Right cardiac atrium (tissue), 5 donors: Measurements from ENCODE around the gene UBA7. TPM values are rescaled to one million over a fixed set of nuclear protein-coding genes. Genes with fewer than 3 reads are reported as not detected.
"Not testable (repeated sequence)": the region's sequence is repeated elsewhere in the genome, so short reads cannot be mapped to it uniquely, and the experiment has no call there.

Experiments used
- ATAC-seq, 2 donors: fragments of 200-7000 bp; cut with Tn5 transposase; one replicate each; pipeline versions ENCODE4 v1.8.0 to v1.9.1; 2020; ENCODE audit warnings: moderate library complexity in 2 of 2, mild to moderate bottlenecking in 1 of 2
- DNase-seq, 3 donors: peaks; one replicate each; pipeline ENCODE4 v3.0.0-alpha.2; 2020
- H3K27ac ChIP-seq: one replicate; pipeline ENCODE4 v1.5.1; 2013; ENCODE audit warnings: mild to moderate bottlenecking, low read length, control low read depth, moderate library complexity
- H3K27me3 ChIP-seq: one replicate; pipeline ENCODE4 v1.6.1; 2013; ENCODE audit not compliant: control insufficient read depth, insufficient read depth
- H3K4me1 ChIP-seq: one replicate; pipeline ENCODE4 v1.6.1; 2013; ENCODE audit warnings: low read length; ENCODE audit not compliant: control insufficient read depth, insufficient read depth
- H3K4me3 ChIP-seq: one replicate; pipeline ENCODE4 v1.5.1; 2013; ENCODE audit warnings: low read length, control low read depth
- H3K9me3 ChIP-seq: one replicate; pipeline ENCODE4 v1.6.1; 2013; ENCODE audit warnings: low read length; ENCODE audit not compliant: control insufficient read depth
- WGBS: extraction: QIAGEN DNeasy Blood & Tissue Kit; methylation state at CpG from one replicate; pipeline ENCODE4 v1.1.7; 2013; 5-methylcytosine and 5-hydroxymethylcytosine counted together
- intact Hi-C, 4 donors: fragments of 100-400 bp; cut with DNase I; formaldehyde crosslinking; loops; one replicate each; pipeline versions ENCODE4 v1.11.0 to v1.14.0; 2022 to 2023
- polyA plus RNA-seq: library from polyadenylated mRNA; stranded (reverse); fragments of 200-250 nt; gene quantifications from one replicate; pipeline ENCODE4 v1.2.3, GENCODE V29; 2013
- total RNA-seq, 4 donors: library from RNA; stranded (reverse); fragmentation: NEBNext Ultra II Directional; extraction: Animal tissue kit (Norgen Biotek cat#: 25700); gene quantifications; one replicate each; pipeline ENCODE4 v1.2.1, GENCODE V29; 2021
- donor health status: healthy with polysubstance abuse.
- donor health status: DM: no; HTN: yes; CAD: no.
- donor health status: DM: no; HTN: no; CAD: no.
- donor health status: DM: no; HTN: yes; CAD: no; lungs with severe emphysema.
- donor health status: DM: yes; HTN: yes; CAD: no.

Gene UBA7
- total and polyA plus RNA-seq, 5 donors = 25.1 to 40.5 (median 36.8) TPM

DNA sequence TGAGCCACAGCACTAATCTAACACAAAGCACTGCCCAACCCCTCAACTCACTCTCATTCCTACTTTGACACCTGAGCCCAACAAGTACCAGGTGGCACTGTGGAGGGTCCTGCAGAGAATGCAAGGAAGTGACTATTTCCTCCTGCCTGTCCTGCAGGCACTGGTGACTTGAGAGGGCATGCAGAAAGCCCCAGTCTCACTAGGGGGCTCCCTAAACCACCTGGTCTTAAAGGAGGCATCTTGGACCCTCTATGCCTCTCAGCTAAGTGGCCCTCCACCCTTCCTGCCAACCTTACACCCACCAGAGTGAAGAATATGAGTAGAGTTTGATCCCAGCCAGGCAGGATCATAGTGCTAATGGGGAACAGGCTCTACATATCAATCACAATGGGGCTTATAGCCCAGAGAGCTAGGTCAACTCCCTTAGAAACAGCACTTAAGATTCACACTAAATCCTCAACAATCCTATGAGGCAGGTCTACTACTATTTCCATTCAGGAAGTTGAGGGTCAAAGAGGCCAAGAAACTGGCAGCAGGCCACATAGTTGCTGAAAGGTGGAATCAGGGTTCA lies 27.5 kb upstream of the UBA7 start:
- no peaks in the 10 kb centered on the region for H3K9me3 ChIP-seq
- H3K4me1 ChIP-seq = peaks cover 4% of the 10 kb centered on the region
- DNase-seq = no peak
- H3K27ac ChIP-seq = no peak overlapping the region
- intact Hi-C loops = loop anchor here in 2 of 4 donors (5.0 kb wide), 2 partner anchors 39 to 66 kb away; partner anchors contain the start of gene INKA1 (in 1 of the 2)
- no peak overlapping the region for H3K4me3 ChIP-seq
- no peak for ATAC-seq
- H3K27me3 ChIP-seq = no peaks in the 10 kb centered on the region

GRCh38 chr3:49840388-49840787 lies 26.6 kb upstream of the UBA7 start:
- DNase-seq (no peak), ATAC-seq (no peak)
- Histone ChIP-seq H3K4me1 (peaks cover 4% of the 10 kb centered on the region), H3K27ac (no peak overlapping the region), H3K27me3 (no peaks in the 10 kb centered on the region), H3K9me3 (no peaks in the 10 kb centered on the region), H3K4me3 (no peak overlapping the region)
- 59% methylated on average over 2 of the region's 2 CpGs for WGBS
- intact Hi-C loops = loop anchor here in 2 of 4 donors (5.0 kb wide), 2 partner anchors 38 to 67 kb away; partner anchors contain the start of gene INKA1 (in 1 of the 2)

DNA sequence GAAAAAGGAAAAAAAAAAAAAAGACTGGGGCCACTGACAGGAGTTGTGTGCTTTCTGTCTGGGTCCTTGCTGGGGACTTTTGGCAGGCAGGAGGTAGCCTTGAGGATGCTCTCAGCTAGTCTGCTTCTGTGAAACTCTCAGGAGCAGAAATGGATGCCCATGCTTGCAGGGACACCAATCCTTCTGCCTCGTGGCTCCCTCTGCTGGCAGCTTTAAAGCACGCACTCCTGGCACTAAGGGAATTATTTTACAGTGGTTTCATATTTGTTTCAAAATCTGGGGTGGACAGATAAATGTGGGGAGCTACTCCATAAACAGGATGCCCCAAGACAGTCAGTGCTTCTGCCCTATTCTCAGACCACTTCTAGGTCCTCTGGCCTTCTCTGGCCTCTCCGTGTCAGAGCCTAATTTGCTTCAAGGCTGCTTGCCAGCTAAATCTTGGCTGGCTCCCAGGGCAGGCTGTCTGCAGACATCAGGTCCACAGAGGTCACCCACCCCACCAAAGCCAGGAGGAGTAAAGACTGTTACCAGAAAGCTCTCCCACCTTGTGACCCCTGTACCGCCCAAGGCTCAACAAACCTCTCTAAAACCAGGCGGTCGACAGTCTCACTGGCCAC lies 25.5 kb upstream of the UBA7 start:
- 28% methylated on average over 6 of the region's 6 CpGs for WGBS
- no peaks in the 10 kb centered on the region for H3K27me3 ChIP-seq
- no peaks in the 10 kb centered on the region for H3K9me3 ChIP-seq
- intact Hi-C loops = loop anchor here in 3 of 4 donors (1.0 to 5.0 kb wide), 4 partner anchors 34 to 68 kb away; partner anchors contain the start of gene INKA1 (in 1 of the 3)
- DNase-seq (peak; percentile 75 to 91 (median 87)), ATAC-seq (peak; percentile 84 to 86)
- H3K4me3 ChIP-seq = no peak overlapping the region
- peaks cover 4% of the 10 kb centered on the region for H3K4me1 ChIP-seq
- H3K27ac ChIP-seq = no peak overlapping the region

DNA sequence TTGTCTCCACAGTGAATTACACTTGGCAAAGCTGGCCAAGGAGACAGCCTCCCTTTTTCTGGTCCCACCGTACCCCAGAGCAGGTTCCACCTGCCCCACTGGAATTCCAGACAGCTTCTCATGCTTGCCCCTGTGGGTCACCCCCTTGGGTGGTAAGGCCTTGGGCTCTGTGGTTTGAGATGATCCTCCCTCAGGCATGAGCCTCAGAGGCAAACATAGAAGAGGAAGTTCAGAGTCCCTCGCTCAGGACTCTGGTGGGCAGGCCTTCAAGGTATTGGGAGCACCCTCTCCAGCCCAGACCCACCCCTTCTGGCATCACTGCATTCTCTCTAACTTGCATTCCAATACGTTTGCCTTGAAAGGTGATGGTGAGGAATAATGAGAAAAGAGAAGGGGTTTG lies 17.6 kb upstream of the UBA7 start:
- intact Hi-C loops = no loop called here
- ATAC-seq (no peak), DNase-seq (peak in 1 of 3 donors; percentile 1)
- 84% methylated on average over 3 of the region's 3 CpGs for WGBS
- Histone ChIP-seq H3K27me3 (no peaks in the 10 kb centered on the region), H3K4me3 (no peak overlapping the region), H3K9me3 (no peaks in the 10 kb centered on the region), H3K4me1 (no peaks in the 10 kb centered on the region), H3K27ac (no peak overlapping the region)

- no peak for ATAC-seq
- H3K9me3 ChIP-seq = no peaks in the 10 kb centered on the region
- no peaks in the 10 kb centered on the region for H3K4me1 ChIP-seq
- WGBS = 61% methylated on average over 6 of the region's 6 CpGs
- intact Hi-C loops = no loop called here
- peak in 1 of 3 donors; percentile 18 for DNase-seq
- H3K4me3 ChIP-seq = no peak overlapping the region
- no peaks in the 10 kb centered on the region for H3K27me3 ChIP-seq
- no peak overlapping the region for H3K27ac ChIP-seq
Observed at GRCh38 chr3:49826016-49826415, 12.3 kb upstream of the UBA7 start.

- H3K4me3 ChIP-seq, H3K27me3 ChIP-seq, ATAC-seq, H3K27ac ChIP-seq, DNase-seq, H3K9me3 ChIP-seq, H3K4me1 ChIP-seq, intact Hi-C loops: not testable (repeated sequence)
- WGBS = 96% methylated on average over 3 of the region's 3 CpGs
Observed at GRCh38 chr3:49823131-49823530, 9.4 kb upstream of the UBA7 start.

DNA sequence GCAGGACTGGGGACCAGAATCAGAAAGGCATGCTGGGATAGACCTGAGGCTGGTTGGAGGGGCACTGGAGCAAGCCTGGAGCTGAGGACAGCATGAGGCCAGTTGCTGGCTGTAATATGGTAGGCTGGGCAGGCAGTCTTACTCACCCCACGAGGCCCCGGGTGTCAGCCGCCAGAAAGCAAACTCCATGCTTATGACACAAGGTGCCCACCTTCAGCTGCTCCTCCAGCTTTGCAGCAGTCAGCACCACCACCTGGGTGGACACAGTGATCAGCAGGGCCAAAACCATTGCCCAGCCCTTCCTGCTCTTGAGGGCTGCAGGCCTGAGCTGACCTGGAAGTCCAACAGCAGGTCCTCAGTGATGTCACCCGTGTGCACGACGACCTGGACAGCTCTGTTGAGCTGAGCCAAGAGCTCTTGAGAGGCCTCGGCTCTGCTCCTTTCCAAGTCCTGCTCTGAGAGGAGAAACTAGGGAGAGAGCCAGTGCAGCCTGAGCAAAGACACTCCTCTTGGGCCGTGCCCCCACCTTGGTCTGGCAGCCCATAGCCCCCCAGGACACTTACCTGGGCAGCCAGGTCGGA lies 747 bp downstream of the UBA7 start:
- ATAC-seq (peak; percentile 41 to 43), DNase-seq (peak in 1 of 3 donors; percentile 55)
- intact Hi-C loops = no loop called here
- 24% methylated on average over 9 of the region's 9 CpGs for WGBS
- Histone ChIP-seq H3K27ac (peak overlapping the region; percentile 91), H3K4me1 (peaks cover 10% of the 10 kb centered on the region), H3K4me3 (peak overlapping the region; percentile 49), H3K27me3 (no peaks in the 10 kb centered on the region), H3K9me3 (no peaks in the 10 kb centered on the region)

- no peak overlapping the region for H3K4me3 ChIP-seq
- no peaks in the 10 kb centered on the region for H3K27me3 ChIP-seq
- DNase-seq (peak in 1 of 3 donors; percentile 60), ATAC-seq (no peak)
- WGBS = 62% methylated on average over 13 of the region's 13 CpGs
- H3K27ac ChIP-seq = peak overlapping the region; percentile 8
- no peaks in the 10 kb centered on the region for H3K9me3 ChIP-seq
- H3K4me1 ChIP-seq = peaks cover 38% of the 10 kb centered on the region
- intact Hi-C loops = loop anchor here in 1 of 4 donors (10.0 kb wide), 1 partner anchor 97 kb away; the partner anchor contains the start of gene MST1R
Observed at GRCh38 chr3:49807431-49808114, 6.2 kb downstream of the UBA7 start.

- peak overlapping the region; percentile 25 for H3K27ac ChIP-seq
- H3K4me3 ChIP-seq = no peak overlapping the region
- peaks cover 33% of the 10 kb centered on the region for H3K4me1 ChIP-seq
- DNase-seq = peak in 1 of 3 donors; percentile 37
- ATAC-seq = no peak
- H3K9me3 ChIP-seq = no peaks in the 10 kb centered on the region
- H3K27me3 ChIP-seq = no peaks in the 10 kb centered on the region
- intact Hi-C loops = loop anchor here in 1 of 4 donors (10.0 kb wide), 1 partner anchor 98 kb away; the partner anchor contains the start of gene MST1R
- 72% methylated on average over 2 of the region's 2 CpGs for WGBS
Observed at GRCh38 chr3:49806850-49807249, 6.9 kb downstream of the UBA7 start.

- ATAC-seq (peak in 1 of 2 donors; percentile 8), DNase-seq (peak; percentile 39 to 82 (median 81))
- H3K27ac ChIP-seq = peak overlapping the region; percentile 31
- H3K4me1 ChIP-seq = peaks cover 33% of the 10 kb centered on the region
- H3K9me3 ChIP-seq = no peaks in the 10 kb centered on the region
- no peaks in the 10 kb centered on the region for H3K27me3 ChIP-seq
- 21% methylated on average over 11 of the region's 11 CpGs for WGBS
- H3K4me3 ChIP-seq = no peak overlapping the region
- intact Hi-C loops = loop anchor here in 2 of 4 donors (2.0 to 10.0 kb wide), 2 partner anchors 33 to 99 kb away; partner anchors contain the start of gene MST1R (in 1 of the 2)
Observed at GRCh38 chr3:49805897-49806701, 7.7 kb downstream of the UBA7 start.
